ENCODE results near the gene RBBP8NL. TPM values are rescaled to one million over a fixed set of nuclear protein-coding genes. Genes with fewer than 3 reads are reported as not detected.

RBBP8NL gene
- polyA plus RNA-seq, 3 donors: 2.4 to 2.9 (median 2.7) TPM

- no peak for DNase-seq
Observed at GRCh38 chr20:62422636-62423325, 4.6 kb downstream of the RBBP8NL start.

- DNase-seq: no peak
Observed at GRCh38 chr20:62421716-62421990, 5.7 kb downstream of the RBBP8NL start.

- no peak for DNase-seq
Observed at GRCh38 chr20:62420846-62421715, 6.3 kb downstream of the RBBP8NL start.

GRCh38 chr20:62419759-62420158, 7.6 kb downstream of the RBBP8NL start:
- DNase-seq: no peak

GRCh38 chr20:62418709-62419487, 8.4 kb downstream of the RBBP8NL start:
- DNase-seq: no peak

GRCh38 chr20:62417981-62418708, 9.2 kb downstream of the RBBP8NL start:
- no peak for DNase-seq

GRCh38 chr20:62416651-62417637, 10.4 kb downstream of the RBBP8NL start:
- no peak for DNase-seq

GRCh38 chr20:62415354-62416111, 11.8 kb downstream of the RBBP8NL start:
- no peak for DNase-seq

- DNase-seq: no peak
Observed at GRCh38 chr20:62413896-62414481, 13.3 kb downstream of the RBBP8NL start.

GRCh38 chr20:62413025-62413570, 14.2 kb downstream of the RBBP8NL start:
- DNase-seq: no peak

- no peak for DNase-seq
Observed at GRCh38 chr20:62412194-62413024, 14.9 kb downstream of the RBBP8NL start.

GRCh38 chr20:62411479-62412193, 15.7 kb downstream of the RBBP8NL start:
- no peak for DNase-seq

- no peak for DNase-seq
Observed at GRCh38 chr20:62410746-62411478, 16.4 kb downstream of the RBBP8NL start.

- peak; percentile 73 for DNase-seq
Observed at GRCh38 chr20:62409931-62410745, 17.2 kb downstream of the RBBP8NL start.

- DNase-seq: no peak
Observed at GRCh38 chr20:62409086-62409853, 18.1 kb downstream of the RBBP8NL start.

All from renal pelvis (tissue), 4 donors.